Omental fat pad (tissue), 4 donors: Measurements from ENCODE around the gene HEXIM2. TPM values are rescaled to one million over a fixed set of nuclear protein-coding genes. Genes with fewer than 3 reads are reported as not detected.

Experiments used
- ATAC-seq: fragments of 150-250 bp; one replicate; pipeline ENCODE4 v1.9.1; 2016; ENCODE audit warnings: mild to moderate bottlenecking, moderate library complexity; ENCODE audit not compliant: low FRiP score
- DNase-seq: peaks from one replicate; pipeline ENCODE4 v3.0.0-alpha.2; 2019; ENCODE audit warnings: low spot score
- total RNA-seq, 4 donors: library from RNA; depleted of rRNA; stranded (reverse); fragments of >200 nt; gene quantifications; one replicate each; pipeline ENCODE4 v1.1.0, GENCODE V29; 2016
- TF ChIP-seq, protein P1 (sequence below), 3 donors: fragments of 450-650 bp; IDR thresholded peaks; one replicate each; pipeline ENCODE4 v1.5.1; 2016 to 2017; ENCODE audit warnings: antibody characterized with exemption in 3 of 3, mild to moderate bottlenecking in 3 of 3, moderate library complexity in 2 of 3

HEXIM2 gene
- total RNA-seq, 4 donors from 2014 or later = 1.4 to 9.3 (median 3.9) TPM

DNA sequence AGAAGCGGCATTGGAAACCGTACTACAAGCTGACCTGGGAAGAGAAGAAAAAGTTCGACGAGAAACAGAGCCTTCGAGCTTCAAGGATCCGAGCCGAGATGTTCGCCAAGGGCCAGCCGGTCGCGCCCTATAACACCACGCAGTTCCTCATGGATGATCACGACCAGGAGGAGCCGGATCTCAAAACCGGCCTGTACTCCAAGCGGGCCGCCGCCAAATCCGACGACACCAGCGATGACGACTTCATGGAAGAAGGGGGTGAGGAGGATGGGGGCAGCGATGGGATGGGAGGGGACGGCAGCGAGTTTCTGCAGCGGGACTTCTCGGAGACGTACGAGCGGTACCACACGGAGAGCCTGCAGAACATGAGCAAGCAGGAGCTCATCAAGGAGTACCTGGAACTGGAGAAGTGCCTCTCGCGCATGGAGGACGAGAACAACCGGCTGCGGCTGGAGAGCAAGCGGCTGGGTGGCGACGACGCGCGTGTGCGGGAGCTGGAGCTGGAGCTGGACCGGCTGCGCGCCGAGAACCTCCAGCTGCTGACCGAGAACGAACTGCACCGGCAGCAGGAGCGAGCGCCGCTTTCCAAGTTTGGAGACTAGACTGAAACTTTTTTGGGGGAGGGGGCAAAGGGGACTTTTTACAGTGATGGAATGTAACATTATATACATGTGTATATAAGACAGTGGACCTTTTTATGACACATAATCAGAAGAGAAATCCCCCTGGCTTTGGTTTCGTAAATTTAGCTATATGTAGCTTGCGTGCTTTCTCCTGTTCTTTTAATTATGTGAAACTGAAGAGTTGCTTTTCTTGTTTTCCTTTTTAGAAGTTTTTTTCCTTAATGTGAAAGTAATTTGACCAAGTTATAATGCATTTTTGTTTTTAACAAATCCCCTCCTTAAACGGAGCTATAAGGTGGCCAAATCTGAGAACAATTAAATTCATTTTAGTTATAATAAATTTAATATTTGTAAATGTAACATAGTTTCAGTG lies 11.7 kb upstream of the HEXIM2 start:
- ATAC-seq = peak; percentile 18
- no peak for DNase-seq
- TF ChIP-seq, protein P1, sequence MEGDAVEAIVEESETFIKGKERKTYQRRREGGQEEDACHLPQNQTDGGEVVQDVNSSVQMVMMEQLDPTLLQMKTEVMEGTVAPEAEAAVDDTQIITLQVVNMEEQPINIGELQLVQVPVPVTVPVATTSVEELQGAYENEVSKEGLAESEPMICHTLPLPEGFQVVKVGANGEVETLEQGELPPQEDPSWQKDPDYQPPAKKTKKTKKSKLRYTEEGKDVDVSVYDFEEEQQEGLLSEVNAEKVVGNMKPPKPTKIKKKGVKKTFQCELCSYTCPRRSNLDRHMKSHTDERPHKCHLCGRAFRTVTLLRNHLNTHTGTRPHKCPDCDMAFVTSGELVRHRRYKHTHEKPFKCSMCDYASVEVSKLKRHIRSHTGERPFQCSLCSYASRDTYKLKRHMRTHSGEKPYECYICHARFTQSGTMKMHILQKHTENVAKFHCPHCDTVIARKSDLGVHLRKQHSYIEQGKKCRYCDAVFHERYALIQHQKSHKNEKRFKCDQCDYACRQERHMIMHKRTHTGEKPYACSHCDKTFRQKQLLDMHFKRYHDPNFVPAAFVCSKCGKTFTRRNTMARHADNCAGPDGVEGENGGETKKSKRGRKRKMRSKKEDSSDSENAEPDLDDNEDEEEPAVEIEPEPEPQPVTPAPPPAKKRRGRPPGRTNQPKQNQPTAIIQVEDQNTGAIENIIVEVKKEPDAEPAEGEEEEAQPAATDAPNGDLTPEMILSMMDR (IDR thresholded peaks at IDR 0.05) = no peak

DNA sequence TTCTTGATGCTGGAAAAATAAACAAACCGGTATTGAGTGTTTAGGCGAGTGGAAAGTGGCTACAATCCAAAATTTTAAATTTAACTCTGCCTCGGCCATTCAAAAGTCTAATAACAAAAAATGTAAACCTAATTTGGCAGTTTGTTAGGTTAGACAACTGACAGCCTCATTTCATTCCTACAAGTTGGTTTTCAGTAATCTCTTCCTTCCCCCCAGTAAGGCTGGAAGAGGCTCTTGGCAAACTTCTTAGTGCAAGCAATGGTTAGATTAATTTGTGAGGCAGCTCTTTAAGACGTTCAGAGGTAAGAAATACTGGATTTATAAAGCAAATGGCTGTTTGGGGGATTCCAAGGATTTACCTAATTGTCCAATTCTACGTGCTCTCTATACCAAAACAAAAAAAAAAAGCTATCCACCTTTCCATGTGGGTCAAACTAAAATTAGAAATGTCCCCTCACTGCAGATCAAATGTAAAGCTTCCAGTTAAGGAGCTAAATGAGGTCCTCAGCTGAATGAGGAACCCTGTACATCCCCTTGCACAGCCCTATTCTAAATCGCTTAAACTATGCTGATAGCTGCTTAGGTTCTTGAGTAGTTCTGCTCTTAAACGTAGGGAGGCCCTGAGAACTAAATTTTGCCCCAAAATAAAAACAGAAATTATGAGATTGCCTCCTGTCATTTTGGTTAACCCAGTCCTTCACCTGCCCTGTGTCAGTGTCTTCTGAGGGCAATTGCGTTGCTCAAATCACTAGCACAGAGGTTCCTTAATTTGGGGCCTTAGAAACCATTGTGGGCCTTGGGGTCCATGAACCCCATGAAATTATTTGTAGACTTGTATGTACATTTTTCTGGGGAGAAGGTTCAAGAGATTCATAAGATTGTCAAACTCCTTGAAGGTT lies 10.5 kb upstream of the HEXIM2 start:
- TF ChIP-seq, protein P1 (IDR thresholded peaks at IDR 0.05) = no peak
- DNase-seq = no peak
- ATAC-seq = no peak

DNA sequence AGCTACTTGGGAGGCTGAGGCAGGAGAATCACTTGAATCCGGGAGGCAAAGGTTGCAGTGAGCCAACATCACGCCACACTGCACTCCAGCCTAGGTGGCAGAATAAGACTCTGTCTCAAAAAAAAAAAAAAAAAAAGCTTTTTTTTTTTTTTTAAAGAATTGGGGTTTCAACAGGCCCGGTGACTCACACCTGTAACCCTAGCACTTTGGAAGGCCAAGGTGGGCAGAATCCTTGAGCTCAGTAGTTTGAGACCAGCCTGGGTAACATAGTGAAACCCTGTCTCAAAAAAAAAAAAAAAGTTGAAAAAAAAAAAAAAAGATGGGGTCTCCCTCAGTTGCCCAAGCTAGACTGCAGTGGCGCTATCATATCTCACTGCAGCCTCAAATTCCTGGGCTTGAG lies 6.6 kb upstream of the HEXIM2 start:
- DNase-seq = no peak
- no peak for ATAC-seq
- TF ChIP-seq, protein P1 (IDR thresholded peaks at IDR 0.05) = no peak

DNA sequence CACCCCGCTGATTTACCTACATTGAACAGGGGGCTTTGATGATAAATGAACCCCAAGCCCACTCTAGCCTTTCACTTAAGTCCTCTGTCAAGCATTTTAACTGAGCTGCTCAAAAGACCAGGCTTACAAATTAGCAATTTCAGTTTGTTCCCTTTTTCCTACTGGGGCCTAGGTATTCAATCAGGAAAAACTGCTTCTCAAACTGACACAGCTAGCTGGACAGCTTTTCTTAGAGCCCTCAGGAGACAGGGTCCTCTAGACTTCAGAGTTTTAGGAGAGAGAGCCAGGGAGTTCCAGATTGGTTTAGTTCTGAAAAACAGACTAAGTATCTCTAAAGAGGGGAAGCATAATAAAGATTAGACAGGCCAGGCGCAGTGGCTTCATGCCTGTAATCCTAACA lies 6.2 kb upstream of the HEXIM2 start:
- TF ChIP-seq, protein P1 (IDR thresholded peaks at IDR 0.05) = no peak
- no peak for DNase-seq
- no peak for ATAC-seq

DNA sequence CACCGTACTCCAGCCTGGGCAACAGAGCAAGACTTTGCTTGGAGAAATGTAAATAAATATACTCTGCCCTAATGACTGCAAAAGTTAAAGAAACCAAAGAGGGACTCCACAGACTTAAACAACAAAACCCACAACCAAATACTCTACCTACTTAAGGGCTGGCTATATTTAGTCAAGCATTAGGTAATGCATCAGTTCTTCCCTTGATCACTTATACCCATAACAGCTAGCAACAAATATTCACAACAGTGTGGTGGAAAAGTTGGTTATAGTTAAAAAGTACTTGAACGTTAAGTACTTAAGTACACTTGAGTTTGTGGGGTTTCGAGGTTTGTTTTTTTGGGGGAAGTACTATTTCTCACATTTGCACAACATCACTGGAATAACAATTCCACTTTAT lies 5.4 kb upstream of the HEXIM2 start:
- DNase-seq (no peak), ATAC-seq (no peak)
- TF ChIP-seq, protein P1 (IDR thresholded peaks at IDR 0.05) = no peak

DNA sequence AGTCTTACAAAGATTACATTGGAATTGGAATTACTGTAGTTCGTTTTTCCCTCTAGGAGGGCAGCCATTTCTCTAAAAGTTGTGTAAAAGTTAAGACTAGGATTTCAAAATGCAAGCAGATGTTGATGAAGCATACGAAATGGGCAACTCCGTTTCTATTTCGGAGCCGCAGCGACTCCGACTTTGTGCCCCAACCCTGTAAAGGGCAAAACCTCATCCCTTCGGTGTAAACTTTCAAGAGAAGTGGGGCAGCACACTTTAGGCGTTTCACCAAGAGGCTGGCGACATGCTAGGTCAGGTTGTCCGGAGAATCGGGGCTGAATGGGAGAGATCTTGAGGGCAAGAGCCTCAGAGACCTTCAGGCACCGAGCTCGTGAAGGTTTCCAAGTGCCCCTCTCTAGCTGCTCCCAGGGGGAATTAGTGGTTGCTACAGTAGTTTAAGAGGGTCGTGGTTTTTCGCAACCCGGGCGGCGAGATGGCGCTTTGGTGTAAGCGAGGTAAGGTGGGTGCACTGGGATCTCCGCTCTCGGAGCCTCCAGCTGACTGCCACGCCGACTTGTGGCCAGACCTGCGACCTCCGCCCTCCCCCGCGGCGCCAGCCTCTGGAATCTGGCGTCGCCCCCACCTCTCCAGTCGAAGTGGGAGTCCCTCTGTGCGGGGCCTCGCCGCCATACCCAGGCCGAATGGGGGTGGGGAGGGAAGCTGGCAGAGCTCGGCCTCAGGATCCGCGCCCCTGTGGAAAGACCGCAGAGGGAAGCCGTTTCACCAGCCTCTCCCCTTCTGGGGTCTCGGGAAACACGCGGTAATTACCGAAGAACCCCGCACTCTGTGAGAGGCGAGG lies 1.0 kb upstream of the HEXIM2 start:
- peak; percentile 51 for DNase-seq
- ATAC-seq = peak; percentile 57
- TF ChIP-seq, protein P1 (IDR thresholded peaks at IDR 0.05) = no peak
